Measurements from ENCODE around the gene EIF4G3. TPM values are rescaled to one million over a fixed set of nuclear protein-coding genes. Genes with fewer than 3 reads are reported as not detected.

The EIF4G3 gene
- total and polyA plus RNA-seq, 4 donors: 16.5 to 59.8 (median 33.4) TPM

DNA sequence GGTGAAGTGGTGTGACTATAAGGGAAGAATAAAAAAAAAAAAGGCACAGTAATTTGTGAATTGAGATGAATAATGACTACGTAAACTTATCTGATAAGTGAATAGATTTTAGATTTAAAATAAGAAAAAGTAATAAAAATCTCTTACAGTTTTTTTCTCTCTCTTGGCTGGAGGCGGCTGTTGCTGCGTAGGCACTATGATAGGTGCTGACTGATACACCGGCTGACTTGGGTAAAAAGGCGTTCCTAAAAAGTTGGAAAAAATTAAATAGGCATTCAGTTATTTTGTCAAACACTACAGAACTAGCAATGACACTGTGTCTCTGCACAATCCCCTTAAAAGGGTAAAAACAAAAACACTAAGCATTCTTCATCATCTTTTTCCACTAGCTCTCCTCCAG is 203.8 kb downstream of the EIF4G3 start:
- H3K4me1 ChIP-seq (ENCODE audit: control insufficient read depth in 5 of 5, insufficient read depth in 5 of 5, low read length in 5 of 5): no peaks in the 10 kb centered on the region
- no peak overlapping the region for H3K4me3 ChIP-seq
- no peak overlapping the region for H3K9ac ChIP-seq (ENCODE audit: insufficient read depth in 1 of 2, low read length in 2 of 2)
- 97 to 98% methylated on average over 5 of the region's 5 CpGs for whole genome bisulfite sequencing, 2 donors
- ATAC-seq (ENCODE audit: insufficient read depth, low FRiP score) (no peak), DNase-seq (no peak)
- peaks cover 4 to 17% (median 6%) of the 10 kb centered on the region in 4 donors for H3K36me3 ChIP-seq (ENCODE audit: control insufficient read depth in 4 of 4, insufficient read depth in 4 of 4, low read length in 4 of 4)
- no peak overlapping the region for H3K27ac ChIP-seq (ENCODE audit: low read depth in 1 of 2, low read length in 1 of 2)
- no peaks in the 10 kb centered on the region for H3K27me3 ChIP-seq (ENCODE audit: control insufficient read depth in 3 of 3, insufficient read depth in 3 of 3, low read length in 2 of 3)
- TF ChIP-seq, protein P1, sequence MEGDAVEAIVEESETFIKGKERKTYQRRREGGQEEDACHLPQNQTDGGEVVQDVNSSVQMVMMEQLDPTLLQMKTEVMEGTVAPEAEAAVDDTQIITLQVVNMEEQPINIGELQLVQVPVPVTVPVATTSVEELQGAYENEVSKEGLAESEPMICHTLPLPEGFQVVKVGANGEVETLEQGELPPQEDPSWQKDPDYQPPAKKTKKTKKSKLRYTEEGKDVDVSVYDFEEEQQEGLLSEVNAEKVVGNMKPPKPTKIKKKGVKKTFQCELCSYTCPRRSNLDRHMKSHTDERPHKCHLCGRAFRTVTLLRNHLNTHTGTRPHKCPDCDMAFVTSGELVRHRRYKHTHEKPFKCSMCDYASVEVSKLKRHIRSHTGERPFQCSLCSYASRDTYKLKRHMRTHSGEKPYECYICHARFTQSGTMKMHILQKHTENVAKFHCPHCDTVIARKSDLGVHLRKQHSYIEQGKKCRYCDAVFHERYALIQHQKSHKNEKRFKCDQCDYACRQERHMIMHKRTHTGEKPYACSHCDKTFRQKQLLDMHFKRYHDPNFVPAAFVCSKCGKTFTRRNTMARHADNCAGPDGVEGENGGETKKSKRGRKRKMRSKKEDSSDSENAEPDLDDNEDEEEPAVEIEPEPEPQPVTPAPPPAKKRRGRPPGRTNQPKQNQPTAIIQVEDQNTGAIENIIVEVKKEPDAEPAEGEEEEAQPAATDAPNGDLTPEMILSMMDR (IDR thresholded peaks at IDR 0.05; ENCODE audit: control extremely low read depth, extremely low read depth): no peak
- no peaks in the 10 kb centered on the region for H3K9me3 ChIP-seq (ENCODE audit: control insufficient read depth in 4 of 4, insufficient read depth in 3 of 4, low read length in 3 of 4)

DNA sequence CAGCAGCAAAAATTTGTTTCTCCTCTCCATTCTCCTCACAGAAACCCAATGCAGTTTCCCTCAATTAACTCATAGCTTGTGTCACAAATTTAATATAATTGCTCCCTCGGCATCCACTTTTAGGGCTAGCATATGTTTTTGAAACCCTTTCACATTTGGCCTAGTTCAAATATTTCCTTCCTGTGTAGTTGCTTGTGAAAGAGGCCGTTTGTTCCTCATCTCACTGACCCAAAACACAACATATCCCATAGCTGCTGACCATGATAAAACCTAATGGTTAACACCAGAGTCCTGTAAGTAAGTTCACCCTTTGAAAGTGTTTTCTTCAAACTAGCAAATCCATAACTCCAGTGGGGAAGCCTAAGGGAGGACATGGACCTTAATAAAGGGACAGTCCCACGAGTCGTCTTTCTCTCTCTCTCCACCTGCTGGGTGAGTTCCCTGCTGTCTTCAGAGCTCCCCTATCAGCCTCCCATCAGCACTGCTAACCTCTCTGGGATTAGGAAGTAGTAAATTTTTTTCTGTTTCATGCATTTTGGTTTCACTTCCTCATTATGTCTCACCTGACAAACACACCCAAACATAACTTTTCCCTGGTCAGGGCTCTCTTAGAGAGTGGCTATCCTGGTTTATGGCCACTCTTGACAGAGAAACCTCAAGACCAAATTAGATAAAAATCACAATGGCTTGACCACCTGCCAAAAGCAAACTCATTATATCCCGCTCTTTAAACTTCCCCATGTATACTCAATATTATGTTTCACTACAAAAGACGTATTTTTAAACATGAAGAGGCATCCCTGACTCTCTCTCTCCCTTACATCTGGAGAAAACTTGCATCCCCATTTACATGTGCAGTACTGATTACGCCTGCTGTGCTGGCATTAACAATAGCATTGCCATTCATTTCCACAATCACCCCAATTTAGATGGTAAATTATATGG is 211.9 kb downstream of the EIF4G3 start:
- DNase-seq (no peak), ATAC-seq (ENCODE audit: insufficient read depth, low FRiP score) (no peak)
- TF ChIP-seq, protein P1 (IDR thresholded peaks at IDR 0.05; ENCODE audit: control extremely low read depth, extremely low read depth): no peak
- Histone ChIP-seq H3K4me1 (ENCODE audit: control insufficient read depth in 5 of 5, insufficient read depth in 5 of 5, low read length in 5 of 5) (peaks cover 0 to 5% (median 0%) of the 10 kb centered on the region in 5 donors), H3K9ac (ENCODE audit: insufficient read depth in 1 of 2, low read length in 2 of 2) (no peak overlapping the region), H3K27ac (ENCODE audit: low read depth in 1 of 2, low read length in 1 of 2) (no peak overlapping the region), H3K36me3 (ENCODE audit: control insufficient read depth in 4 of 4, insufficient read depth in 4 of 4, low read length in 4 of 4) (peaks cover 0 to 14% (median 4%) of the 10 kb centered on the region in 4 donors), H3K4me3 (no peak overlapping the region), H3K27me3 (ENCODE audit: control insufficient read depth in 3 of 3, insufficient read depth in 3 of 3, low read length in 2 of 3) (no peaks in the 10 kb centered on the region), H3K9me3 (ENCODE audit: control insufficient read depth in 4 of 4, insufficient read depth in 3 of 4, low read length in 3 of 4) (no peaks in the 10 kb centered on the region)
- 36 to 59% methylated on average over 7 of the region's 7 CpGs for WGBS, 2 donors

- H3K4me1 ChIP-seq (ENCODE audit: control insufficient read depth in 5 of 5, insufficient read depth in 5 of 5, low read length in 5 of 5): peaks cover 0 to 5% (median 0%) of the 10 kb centered on the region in 5 donors
- whole genome bisulfite sequencing, 2 donors: 98 to 100% methylated on average over 2 of the region's 2 CpGs
Observed at GRCh38 chr1:20962576-20963258, 214.0 kb downstream of the EIF4G3 start.

More at GRCh38 chr1:20962576-20963258, 214.0 kb downstream of the EIF4G3 start:
- Histone ChIP-seq H3K9ac (ENCODE audit: insufficient read depth in 1 of 2, low read length in 2 of 2) (no peak overlapping the region), H3K27me3 (ENCODE audit: control insufficient read depth in 3 of 3, insufficient read depth in 3 of 3, low read length in 2 of 3) (no peaks in the 10 kb centered on the region), H3K4me3 (no peak overlapping the region), H3K27ac (ENCODE audit: low read depth in 1 of 2, low read length in 1 of 2) (no peak overlapping the region), H3K36me3 (ENCODE audit: control insufficient read depth in 4 of 4, insufficient read depth in 4 of 4, low read length in 4 of 4) (peaks cover 0 to 10% (median under 1%) of the 10 kb centered on the region in 4 donors), H3K9me3 (ENCODE audit: control insufficient read depth in 4 of 4, insufficient read depth in 3 of 4, low read length in 3 of 4) (no peaks in the 10 kb centered on the region)
- DNase-seq (no peak), ATAC-seq (ENCODE audit: insufficient read depth, low FRiP score) (no peak)
- TF ChIP-seq, protein P1 (IDR thresholded peaks at IDR 0.05; ENCODE audit: control extremely low read depth, extremely low read depth): no peak
